BE2C (cell line): ENCODE data around the gene CHAD.

Experiments used
- DNase-seq: peaks from one replicate; pipeline ENCODE4 v3.0.0-alpha.2; 2020
- H3K27me3 ChIP-seq: fragments of 250-450 bp; sonication (Bioruptor Pico); 2 replicates; pipeline ENCODE4 v1.5.1; 2020; ENCODE audit warnings: mild to moderate bottlenecking
- H3K36me3 ChIP-seq: fragments of 250-450 bp; sonication (Bioruptor Pico); 2 replicates; pipeline ENCODE4 v1.5.1; 2020; ENCODE audit warnings: mild to moderate bottlenecking
- H3K4me1 ChIP-seq: fragments of 250-450 bp; sonication (Bioruptor Pico); 2 replicates; pipeline ENCODE4 v1.5.1; 2020
- H3K4me3 ChIP-seq: 2 replicates; pipeline ENCODE4 v1.5.1; 2011; ENCODE audit warnings: low read depth, low read length
- H3K9me3 ChIP-seq: fragments of 250-450 bp; sonication (Bioruptor Pico); 2 replicates; pipeline ENCODE4 v1.5.1; 2020
- CTCF ChIP-seq: IDR thresholded peaks from 2 replicates; pipeline ENCODE4 v1.5.1; 2012; ENCODE audit warnings: mild to moderate bottlenecking, low read depth, low read length

The CHAD gene

GRCh38 chr17:50488880-50489279, 20.2 kb upstream of the CHAD start:
- Histone ChIP-seq H3K4me1 (no peaks in the 10 kb centered on the region), H3K36me3 (peaks cover 12% of the 10 kb centered on the region), H3K27me3 (no peaks in the 10 kb centered on the region), H3K9me3 (no peaks in the 10 kb centered on the region), H3K4me3 (no peak overlapping the region)
- TF ChIP-seq CTCF = no peak
- DNase-seq = no peak

- H3K9me3 ChIP-seq = no peaks in the 10 kb centered on the region
Measured at GRCh38 chr17:50487213-50488096, 18.8 kb upstream of the CHAD start.

GRCh38 chr17:50484386-50485155, 15.9 kb upstream of the CHAD start:
- H3K4me1 ChIP-seq = no peaks in the 10 kb centered on the region
- DNase-seq = no peak
- H3K27me3 ChIP-seq = no peaks in the 10 kb centered on the region
- TF ChIP-seq CTCF = no peak
- no peak overlapping the region for H3K4me3 ChIP-seq
- H3K36me3 ChIP-seq = peaks cover 22% of the 10 kb centered on the region
- no peaks in the 10 kb centered on the region for H3K9me3 ChIP-seq

More at GRCh38 chr17:50487213-50488096, 18.8 kb upstream of the CHAD start:
- H3K4me3 ChIP-seq = no peak overlapping the region
- DNase-seq = no peak
- no peaks in the 10 kb centered on the region for H3K4me1 ChIP-seq
- H3K36me3 ChIP-seq = peaks cover 17% of the 10 kb centered on the region
- H3K27me3 ChIP-seq = no peaks in the 10 kb centered on the region
- TF ChIP-seq CTCF = no peak

- H3K36me3 ChIP-seq = peaks cover 22% of the 10 kb centered on the region
- no peak for TF ChIP-seq CTCF
Measured at GRCh38 chr17:50483266-50483665, 14.6 kb upstream of the CHAD start.

GRCh38 chr17:50482516-50482915, 13.8 kb upstream of the CHAD start:
- Histone ChIP-seq H3K4me1 (no peaks in the 10 kb centered on the region), H3K36me3 (peaks cover 22% of the 10 kb centered on the region), H3K27me3 (no peaks in the 10 kb centered on the region), H3K4me3 (no peak overlapping the region), H3K9me3 (no peaks in the 10 kb centered on the region)
- DNase-seq = peak; percentile 86
- TF ChIP-seq CTCF = peak; percentile 96

More at GRCh38 chr17:50483266-50483665, 14.6 kb upstream of the CHAD start:
- Histone ChIP-seq H3K27me3 (no peaks in the 10 kb centered on the region), H3K9me3 (no peaks in the 10 kb centered on the region), H3K4me1 (no peaks in the 10 kb centered on the region), H3K4me3 (no peak overlapping the region)
- no peak for DNase-seq

- H3K27me3 ChIP-seq = no peaks in the 10 kb centered on the region
- H3K9me3 ChIP-seq = no peaks in the 10 kb centered on the region
- no peak for DNase-seq
- H3K36me3 ChIP-seq = peaks cover 22% of the 10 kb centered on the region
- no peaks in the 10 kb centered on the region for H3K4me1 ChIP-seq
- TF ChIP-seq CTCF = no peak
- H3K4me3 ChIP-seq = no peak overlapping the region
Measured at GRCh38 chr17:50482110-50482509, 13.4 kb upstream of the CHAD start.
